RWPE1 (cell line): ENCODE measurements around the gene RETREG3.

Experiments used
- CTCF ChIA-PET: fragments of 350-600 bp; sonication (Branson Sonifier 250); formaldehyde crosslinking; extraction: SDS; loops from one replicate; lab custom pipeline; 2021; lab: Yijun Ruan, JAX
- POLR2A ChIA-PET: fragments of 400-600 bp; formaldehyde crosslinking; extraction: SDS; loops from one replicate; lab custom pipeline; 2020; ENCODE audit warnings: antibody characterized with exemption; ENCODE audit not compliant: low non-redundant PET; lab: Yijun Ruan, JAX
- DNase-seq: peaks from one replicate; pipeline ENCODE4 v3.0.0; 2012; ENCODE audit warnings: low spot score
- H3K27ac ChIP-seq: fragments of 450-650 bp; 2 replicates; pipeline ENCODE4 v1.5.1; 2017
- CTCF ChIP-seq: fragments of 450-650 bp; conservative IDR thresholded peaks from 2 replicates; pipeline ENCODE4 v1.5.1; 2017; ENCODE audit warnings: low read depth, mild to moderate bottlenecking

The RETREG3 gene, protein sequence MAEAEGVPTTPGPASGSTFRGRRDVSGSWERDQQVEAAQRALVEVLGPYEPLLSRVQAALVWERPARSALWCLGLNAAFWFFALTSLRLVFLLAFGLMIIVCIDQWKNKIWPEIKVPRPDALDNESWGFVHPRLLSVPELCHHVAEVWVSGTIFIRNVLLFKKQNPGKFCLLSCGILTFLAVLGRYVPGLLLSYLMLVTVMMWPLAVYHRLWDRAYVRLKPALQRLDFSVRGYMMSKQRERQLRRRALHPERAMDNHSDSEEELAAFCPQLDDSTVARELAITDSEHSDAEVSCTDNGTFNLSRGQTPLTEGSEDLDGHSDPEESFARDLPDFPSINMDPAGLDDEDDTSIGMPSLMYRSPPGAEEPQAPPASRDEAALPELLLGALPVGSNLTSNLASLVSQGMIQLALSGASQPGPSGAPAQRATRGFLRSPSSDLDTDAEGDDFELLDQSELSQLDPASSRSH

DNA sequence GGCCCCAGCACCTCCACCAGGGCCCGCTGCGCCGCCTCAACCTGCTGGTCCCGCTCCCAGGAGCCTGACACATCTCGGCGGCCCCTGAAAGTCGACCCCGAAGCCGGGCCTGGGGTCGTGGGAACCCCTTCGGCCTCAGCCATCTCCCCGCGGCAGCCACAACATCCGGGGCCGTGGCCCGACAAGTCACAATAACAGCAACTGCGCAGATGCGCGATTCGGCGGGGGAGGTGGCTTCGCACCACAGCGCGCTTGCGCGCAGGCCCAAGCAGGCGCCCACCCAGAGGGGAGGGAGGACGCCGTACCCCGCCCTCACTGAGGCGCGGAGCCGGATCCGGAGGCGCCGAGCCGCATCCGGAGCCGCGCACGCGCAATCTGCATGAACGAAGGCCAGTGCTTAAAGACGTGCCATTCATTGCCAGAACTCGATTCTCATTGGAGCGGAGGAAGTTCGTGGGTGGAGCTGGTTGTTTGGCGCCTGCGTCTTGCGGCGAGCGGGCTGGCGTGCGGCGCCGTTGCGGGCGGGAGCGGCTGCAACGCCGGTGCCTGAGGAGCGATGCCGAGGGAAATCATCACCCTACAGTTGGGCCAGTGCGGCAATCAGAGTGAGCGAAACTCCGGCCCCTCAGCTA lies at the start of gene RETREG3, which contains the start of gene TUBG1:
Gene RETREG3, minus strand, starts transcription at position 193 of the 632 bp plus-strand sequence. Its CDS starts 50 bp downstream, at position 143.
Gene TUBG1, plus strand, starts transcription at position 502 of the 632 bp plus-strand sequence. Its CDS starts 55 bp downstream, at position 557.
- ChIA-PET POLR2A (interaction anchor here (0.6 to 2.3 kb wide), 5 partner anchors 9 to 84 kb away, joined by 3 to 9 read pairs (median 3); partner anchors contain the start of gene PSMC3IP), CTCF (interaction anchor here (0.8 to 2.4 kb wide), 6 partner anchors 9 to 113 kb away, joined by 3 to 16 read pairs (median 6); no protein-coding TSS in a partner anchor)
- peak; percentile 99 for DNase-seq
- H3K27ac ChIP-seq: peak within 1 kb of the TSS; percentile 93
- TF ChIP-seq CTCF: no peak; the same call in 1 of the 2 replicates

- CTCF ChIA-PET: interaction anchor here (1.2 kb wide), 2 partner anchors 40 to 80 kb away, joined by 3 to 5 read pairs; partner anchors contain the start of gene PSMC3IP
- no peak for TF ChIP-seq CTCF
- H3K27ac ChIP-seq: no peak overlapping the region
- no peak for DNase-seq
- POLR2A ChIA-PET: interaction anchor here (0.6 kb wide), 1 partner anchor 456 kb away, joined by 6 read pairs; no protein-coding TSS in a partner anchor
Measured at GRCh38 chr17:42657824-42658588, 48.8 kb upstream of the RETREG3 start.

GRCh38 chr17:42655528-42655927 lies 46.4 kb upstream of the RETREG3 start:
- CTCF ChIA-PET: interaction anchor here (0.6 kb wide), 1 partner anchor 88 kb away, joined by 5 read pairs; no protein-coding TSS in a partner anchor
- DNase-seq: no peak

DNA sequence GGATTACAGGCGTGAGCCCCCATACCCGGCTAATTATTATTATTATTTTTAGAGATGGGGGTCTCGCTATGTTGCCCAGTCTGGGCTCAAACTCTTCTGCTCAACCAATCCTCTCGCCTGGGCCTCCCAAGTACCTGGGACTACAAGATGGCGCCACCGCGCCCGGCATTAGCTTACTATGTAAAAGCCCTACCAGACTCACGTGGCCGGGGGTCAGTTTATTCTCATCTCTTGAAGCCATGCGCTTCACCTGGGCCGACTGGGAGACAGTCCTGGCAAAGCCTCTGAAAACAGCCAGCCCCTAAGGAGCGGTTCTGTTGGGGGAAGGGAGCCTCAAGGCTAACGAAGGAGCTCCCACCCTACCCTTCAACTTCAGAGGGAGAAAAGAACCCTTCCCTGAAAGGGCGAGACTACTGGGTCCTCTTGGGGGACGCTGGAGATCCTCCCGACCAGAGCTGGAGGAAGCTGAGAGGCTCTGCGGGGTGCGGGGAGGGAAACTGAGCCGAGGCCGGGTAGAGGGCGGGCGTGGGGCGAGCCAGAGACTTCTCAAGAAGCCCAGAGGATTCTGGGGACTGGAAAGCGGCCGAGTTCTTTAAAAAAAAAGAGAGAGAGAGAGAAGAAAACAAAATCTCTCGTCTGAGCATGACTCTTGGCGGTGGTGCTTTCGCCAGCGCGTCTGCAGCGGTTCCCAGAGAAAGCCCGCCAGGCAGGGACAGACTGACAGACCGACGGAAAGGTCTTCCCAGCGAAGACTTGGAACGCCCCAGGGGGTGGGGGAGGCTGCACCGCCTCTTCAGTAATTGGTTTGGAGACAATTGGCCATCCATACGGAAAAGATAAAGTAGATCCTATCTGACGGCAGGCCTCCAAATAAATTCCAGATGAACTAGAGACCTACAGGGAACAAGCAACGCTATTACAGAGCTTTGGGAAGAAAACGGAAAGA lies 44.3 kb upstream of the RETREG3 start:
- H3K27ac ChIP-seq: no peak overlapping the region
- ChIA-PET POLR2A (no interaction called here), CTCF (no interaction called here)
- no peak for TF ChIP-seq CTCF
- DNase-seq: no peak

More at GRCh38 chr17:42655528-42655927, 46.4 kb upstream of the RETREG3 start:
- POLR2A ChIA-PET: no interaction called here
- no peak for TF ChIP-seq CTCF
- no peak overlapping the region for H3K27ac ChIP-seq

GRCh38 chr17:42651392-42651791 lies 42.2 kb upstream of the RETREG3 start:
- TF ChIP-seq CTCF: no peak
- DNase-seq: no peak
- no peak overlapping the region for H3K27ac ChIP-seq
- ChIA-PET POLR2A (interaction anchor here (0.6 kb wide), 1 partner anchor 1172 kb away, joined by 3 read pairs; no protein-coding TSS in a partner anchor), CTCF (interaction anchor here (0.6 kb wide), 1 partner anchor 76 kb away, joined by 5 read pairs; no protein-coding TSS in a partner anchor)
